Measurements from ENCODE around the gene SYT14.

SYT14 gene

GRCh38 chr1:210010161-210010560 lies 72.1 kb downstream of the SYT14 start:
- no peak for TF ChIP-seq CTCF (IDR thresholded peaks at IDR 0.05; ENCODE audit: low read depth, low read length)
- TF ChIP-seq EZH2phosphoT487 (IDR thresholded peaks at IDR 0.05; ENCODE audit: low read depth): no peak
- H3K79me2 ChIP-seq (ENCODE audit: low read length): no peaks in the 10 kb centered on the region

GRCh38 chr1:210021145-210021860 lies 83.3 kb downstream of the SYT14 start:
- no peaks in the 10 kb centered on the region for H3K4me1 ChIP-seq (ENCODE audit: low read length)
- no peaks in the 10 kb centered on the region for H3K9me3 ChIP-seq (ENCODE audit: insufficient read depth, low read length)
- H3K4me2 ChIP-seq (ENCODE audit: low read length): no peak overlapping the region
- H3K27ac ChIP-seq (ENCODE audit: low read length): no peak overlapping the region
- no peak overlapping the region for H2AFZ ChIP-seq (ENCODE audit: low read depth, low read length)
- H3K36me3 ChIP-seq (replicated peaks; ENCODE audit: low read depth, low read length): no peaks in the 10 kb centered on the region
- H3K9ac ChIP-seq (ENCODE audit: low read length): no peak overlapping the region
- no peak for TF ChIP-seq CTCF (IDR thresholded peaks at IDR 0.05; ENCODE audit: low read depth, low read length)
- TF ChIP-seq EZH2phosphoT487 (IDR thresholded peaks at IDR 0.05; ENCODE audit: low read depth): no peak
- H3K27me3 ChIP-seq (ENCODE audit: low read depth, low read length): peaks cover 24% of the 10 kb centered on the region
- H3K4me3 ChIP-seq (ENCODE audit: low read length): no peak overlapping the region
- no peaks in the 10 kb centered on the region for H3K79me2 ChIP-seq (ENCODE audit: low read length)
- no peaks in the 10 kb centered on the region for H4K20me1 ChIP-seq (ENCODE audit: insufficient read depth, low read length)

More at GRCh38 chr1:210010161-210010560, 72.1 kb downstream of the SYT14 start:
- Histone ChIP-seq H3K27me3 (ENCODE audit: low read depth, low read length) (peaks cover 28% of the 10 kb centered on the region), H3K4me1 (ENCODE audit: low read length) (no peaks in the 10 kb centered on the region), H3K9ac (ENCODE audit: low read length) (no peak overlapping the region), H2AFZ (ENCODE audit: low read depth, low read length) (no peak overlapping the region), H3K9me3 (ENCODE audit: insufficient read depth, low read length) (no peaks in the 10 kb centered on the region), H3K4me2 (ENCODE audit: low read length) (no peak overlapping the region), H3K27ac (ENCODE audit: low read length) (no peak overlapping the region), H3K4me3 (ENCODE audit: low read length) (no peak overlapping the region), H3K36me3 (replicated peaks; ENCODE audit: low read depth, low read length) (no peaks in the 10 kb centered on the region), H4K20me1 (ENCODE audit: insufficient read depth, low read length) (no peaks in the 10 kb centered on the region)

GRCh38 chr1:210022044-210022443 lies 84.0 kb downstream of the SYT14 start:
- Histone ChIP-seq H3K79me2 (ENCODE audit: low read length) (no peaks in the 10 kb centered on the region), H3K9me3 (ENCODE audit: insufficient read depth, low read length) (no peaks in the 10 kb centered on the region), H3K4me1 (ENCODE audit: low read length) (no peaks in the 10 kb centered on the region), H2AFZ (ENCODE audit: low read depth, low read length) (no peak overlapping the region), H3K4me3 (ENCODE audit: low read length) (no peak overlapping the region), H3K27ac (ENCODE audit: low read length) (no peak overlapping the region), H4K20me1 (ENCODE audit: insufficient read depth, low read length) (no peaks in the 10 kb centered on the region), H3K36me3 (replicated peaks; ENCODE audit: low read depth, low read length) (no peaks in the 10 kb centered on the region), H3K9ac (ENCODE audit: low read length) (no peak overlapping the region), H3K27me3 (ENCODE audit: low read depth, low read length) (peaks cover 21% of the 10 kb centered on the region), H3K4me2 (ENCODE audit: low read length) (no peak overlapping the region)
- TF ChIP-seq CTCF (IDR thresholded peaks at IDR 0.05; ENCODE audit: low read depth, low read length) (no peak), EZH2phosphoT487 (IDR thresholded peaks at IDR 0.05; ENCODE audit: low read depth) (no peak)

GRCh38 chr1:210024282-210024681 lies 86.3 kb downstream of the SYT14 start:
- Histone ChIP-seq H3K4me1 (ENCODE audit: low read length) (no peaks in the 10 kb centered on the region), H3K27ac (ENCODE audit: low read length) (no peak overlapping the region), H4K20me1 (ENCODE audit: insufficient read depth, low read length) (no peaks in the 10 kb centered on the region), H3K79me2 (ENCODE audit: low read length) (no peaks in the 10 kb centered on the region), H3K27me3 (ENCODE audit: low read depth, low read length) (peaks cover 26% of the 10 kb centered on the region), H3K4me3 (ENCODE audit: low read length) (no peak overlapping the region), H3K4me2 (ENCODE audit: low read length) (no peak overlapping the region), H3K9ac (ENCODE audit: low read length) (no peak overlapping the region), H3K36me3 (replicated peaks; ENCODE audit: low read depth, low read length) (no peaks in the 10 kb centered on the region), H3K9me3 (ENCODE audit: insufficient read depth, low read length) (no peaks in the 10 kb centered on the region), H2AFZ (ENCODE audit: low read depth, low read length) (no peak overlapping the region)
- TF ChIP-seq EZH2phosphoT487 (IDR thresholded peaks at IDR 0.05; ENCODE audit: low read depth): no peak
- TF ChIP-seq CTCF (IDR thresholded peaks at IDR 0.05; ENCODE audit: low read depth, low read length): no peak
